ENCODE results near the gene SVBP.
"Not testable (repeated sequence)": the region's sequence is repeated elsewhere in the genome, so short reads cannot be mapped to it uniquely, and the experiment has no call there.

The SVBP gene, protein sequence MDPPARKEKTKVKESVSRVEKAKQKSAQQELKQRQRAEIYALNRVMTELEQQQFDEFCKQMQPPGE

GRCh38 chr1:42816585-42817439 is at the start of gene SVBP, which contains the start of gene ERMAP:
Gene SVBP (minus strand): TSS chr1:42817397. CDS start chr1:42816544, 853 bp downstream.
Gene ERMAP (plus strand): TSS chr1:42817122. CDS start chr1:42830449, 13,327 bp downstream.
- peak; percentile 87 for DNase-seq

DNA sequence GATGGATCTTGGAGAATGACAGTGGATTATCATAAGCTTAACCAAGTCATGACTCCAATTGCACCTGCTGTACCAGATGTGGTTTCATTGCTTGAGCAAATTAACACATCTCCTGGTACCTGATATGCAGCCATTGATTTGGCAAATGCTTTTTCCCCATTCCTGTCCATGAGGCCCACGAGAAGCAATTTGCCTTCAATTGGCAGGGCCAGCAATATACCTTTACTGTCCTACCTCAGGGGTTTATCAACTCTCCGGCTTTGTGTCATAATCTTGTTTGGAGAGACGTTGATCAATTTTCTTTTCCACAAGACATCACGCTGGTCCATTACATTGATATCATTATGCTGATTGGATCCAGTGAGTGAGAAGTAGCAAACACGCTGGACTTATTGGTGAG is 49.4 kb upstream of the SVBP start:
- peak; percentile 48 for DNase-seq

DNA sequence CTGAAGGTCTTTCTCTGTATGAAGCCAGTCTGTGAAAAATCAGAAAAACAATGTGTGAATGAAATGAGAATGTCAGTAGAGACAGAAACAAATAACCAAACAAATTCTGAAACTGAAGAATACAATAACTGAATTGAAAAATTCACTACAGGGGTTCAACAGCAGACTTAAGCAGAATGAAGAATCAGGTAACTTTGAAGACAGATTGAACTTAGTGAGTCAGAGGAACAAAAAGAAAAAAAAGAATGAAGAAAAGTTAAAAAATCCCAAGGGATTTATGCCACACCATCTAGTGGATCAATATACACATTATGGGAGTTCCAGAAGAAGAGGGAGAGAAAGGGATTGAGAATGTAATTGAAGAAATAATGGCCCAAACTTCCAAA is 43.8 kb upstream of the SVBP start:
- DNase-seq: no peak

- DNase-seq: no peak
These were observed 43.3 kb upstream of the SVBP start for GRCh38 chr1:42860339-42861013.

- not testable (repeated sequence) for DNase-seq
These were observed 42.2 kb upstream of the SVBP start for GRCh38 chr1:42859366-42859765.

DNA sequence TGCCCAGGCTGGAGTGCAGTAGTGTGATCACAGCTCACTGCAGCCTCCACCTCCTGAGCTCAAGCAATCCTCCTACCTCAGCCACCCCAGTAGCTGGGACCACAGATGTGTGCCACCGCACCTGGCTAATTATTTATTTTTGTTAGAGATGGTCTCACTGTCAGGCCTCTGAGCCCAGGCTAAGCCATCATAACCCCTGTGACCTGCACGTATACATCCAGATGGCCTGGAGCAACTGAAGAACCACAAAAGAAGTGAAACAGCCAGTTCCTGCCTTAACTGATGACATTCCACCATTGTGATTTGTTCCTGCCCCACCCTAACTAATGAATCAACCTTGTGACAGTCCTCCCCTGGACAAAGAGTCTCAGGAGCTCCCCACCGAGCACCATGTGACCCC is 39.4 kb upstream of the SVBP start:
- not testable (repeated sequence) for DNase-seq

- no peak for DNase-seq
These were observed 36.1 kb upstream of the SVBP start for GRCh38 chr1:42853116-42853884.

GRCh38 chr1:42852608-42852980 is 35.4 kb upstream of the SVBP start:
- no peak for DNase-seq

DNA sequence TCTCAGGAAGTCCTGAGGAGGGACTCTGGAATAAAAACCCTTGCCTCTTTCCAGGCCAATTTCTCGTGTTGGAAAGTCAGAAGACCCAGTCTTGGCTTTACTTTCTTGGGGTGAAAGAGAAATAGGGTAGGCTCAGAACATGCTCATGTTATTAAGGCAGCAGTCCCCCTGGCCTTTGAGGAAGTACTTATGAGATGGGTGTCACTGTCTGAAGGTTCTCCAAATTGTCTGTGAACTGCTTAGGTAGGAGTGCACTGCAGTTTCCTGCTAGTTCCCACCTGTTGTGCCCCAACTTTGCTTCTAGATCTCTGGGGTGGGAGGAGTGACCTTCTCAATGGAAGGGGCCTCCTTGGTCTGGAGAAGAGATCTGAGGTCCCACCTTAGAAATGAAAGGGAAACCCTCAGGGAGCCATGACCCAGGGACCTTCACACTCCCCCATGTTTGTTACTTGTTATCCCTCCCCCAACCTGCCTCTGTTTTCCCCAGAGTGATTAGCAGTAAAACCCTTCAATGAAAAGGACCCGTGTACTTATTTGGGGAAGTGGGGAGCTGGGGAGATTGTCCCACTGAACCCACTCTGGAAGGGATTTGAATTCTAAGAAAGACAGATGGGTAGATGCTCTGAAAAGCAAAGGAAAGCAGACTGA is 34.9 kb upstream of the SVBP start:
- DNase-seq: no peak

- no peak for DNase-seq
These were observed 34.2 kb upstream of the SVBP start for GRCh38 chr1:42851420-42851819.

- DNase-seq: no peak
These were observed 32.7 kb upstream of the SVBP start for GRCh38 chr1:42849944-42850343.

GRCh38 chr1:42848823-42849537 is 31.8 kb upstream of the SVBP start:
- no peak for DNase-seq

DNA sequence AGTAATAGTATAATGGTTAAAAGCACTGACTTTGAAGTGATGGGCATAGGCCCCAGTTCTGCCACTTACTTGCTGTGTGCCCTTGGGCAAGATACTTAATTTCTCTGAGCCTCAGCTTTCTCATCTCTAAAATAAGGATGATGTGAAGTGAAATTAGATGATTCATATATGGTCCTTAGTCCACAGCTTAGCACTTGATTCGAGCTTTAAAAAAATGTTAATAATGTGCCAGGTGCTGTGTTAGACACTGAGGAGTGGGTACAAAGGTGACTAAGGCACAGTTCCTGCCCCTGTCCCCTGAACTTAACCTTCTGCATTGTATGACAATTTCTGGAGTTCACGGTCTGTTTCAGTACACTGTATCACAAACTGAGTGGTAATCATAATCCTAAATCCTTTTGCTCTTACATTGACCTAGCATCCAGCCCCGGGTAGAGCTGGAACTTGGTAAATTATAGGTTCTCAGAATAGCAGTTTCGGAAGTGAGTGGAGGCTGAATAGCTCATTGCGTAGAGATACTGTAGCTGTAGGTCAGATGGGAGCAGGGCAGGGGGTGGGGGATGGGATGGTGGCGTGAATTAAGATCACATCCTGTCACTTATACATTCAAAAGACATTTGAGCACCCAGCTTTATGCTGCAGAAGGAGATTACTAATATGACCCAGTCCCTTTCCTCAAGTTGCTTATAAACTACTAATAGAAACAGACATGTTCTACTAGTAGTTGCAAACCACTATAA is 30.7 kb upstream of the SVBP start:
- DNase-seq: no peak

GRCh38 chr1:42847111-42847595 is 30.0 kb upstream of the SVBP start:
- no peak for DNase-seq

- peak; percentile 97 for DNase-seq
These were observed 29.3 kb upstream of the SVBP start, which contains the start of gene ZNF691 for GRCh38 chr1:42846257-42847110. Gene ZNF691 (plus strand): TSS chr1:42846613. CDS start chr1:42849659, 3,046 bp downstream.

DNA sequence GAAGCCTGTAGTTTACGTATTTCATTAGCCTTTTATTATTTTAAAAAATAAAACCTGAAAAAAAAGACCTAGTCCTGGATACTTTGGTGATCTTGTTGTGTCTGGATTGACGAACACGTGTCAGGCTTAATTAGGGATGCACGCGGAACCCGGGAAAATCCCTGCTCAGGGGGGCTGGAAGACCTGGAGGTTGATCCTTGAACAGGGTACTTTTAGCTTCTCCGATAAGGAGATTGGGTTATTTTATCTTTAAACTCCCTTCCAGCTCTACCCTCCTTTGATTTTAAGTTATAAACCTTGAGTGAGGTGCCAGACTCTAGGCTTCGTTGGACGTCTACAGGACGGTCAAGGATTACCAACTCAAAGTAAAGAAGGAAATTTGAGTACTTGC is 28.7 kb upstream of the SVBP start:
- DNase-seq: no peak

GRCh38 chr1:42845193-42845592 is 28.0 kb upstream of the SVBP start:
- no peak for DNase-seq

GRCh38 chr1:42844592-42845140 is 27.5 kb upstream of the SVBP start:
- DNase-seq: no peak

DNA sequence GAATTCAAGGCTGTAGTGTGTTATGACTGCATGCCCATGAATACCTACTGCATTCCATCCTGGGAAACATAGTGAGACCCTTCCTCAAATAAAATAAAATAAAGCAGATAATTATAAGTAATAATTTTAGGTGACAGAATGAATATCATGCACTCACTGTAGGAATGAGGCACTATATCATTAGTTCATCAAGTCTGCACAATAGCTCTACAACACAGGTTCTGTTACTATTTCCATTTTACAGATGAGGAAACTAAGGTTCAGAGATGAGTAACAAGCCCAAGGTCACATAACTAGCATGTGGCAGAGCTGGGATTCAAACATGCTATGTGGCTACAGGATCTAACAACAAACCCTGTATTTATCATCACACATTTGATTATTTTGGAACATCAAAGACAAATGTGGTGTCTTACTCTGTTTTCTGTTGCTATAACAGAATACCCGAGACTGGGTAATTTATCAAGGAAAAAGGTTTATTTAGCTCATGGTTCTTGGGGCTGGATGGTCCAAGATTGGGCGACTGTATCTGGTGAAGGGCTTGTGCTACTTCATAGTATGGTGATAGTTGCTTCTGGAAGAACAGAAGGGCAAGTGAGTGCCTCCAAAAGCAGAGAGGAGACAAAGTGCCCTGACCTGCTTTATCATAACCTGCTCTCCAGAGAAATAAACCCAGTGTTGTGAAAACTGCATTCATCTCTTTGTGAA is 24.4 kb upstream of the SVBP start:
- DNase-seq: no peak
